HL-60 (cell line): Measurements from ENCODE around the gene C1QTNF9.

Experiments
- POLR2AphosphoS5 ChIP-seq: IDR thresholded peaks from 2 replicates; pipeline ENCODE4 v1.6.1; 2012; ENCODE audit warnings: low read depth
- SPI1 ChIP-seq: IDR thresholded peaks from 2 replicates; pipeline ENCODE4 v1.6.1; 2012; ENCODE audit warnings: low read depth, mild to moderate bottlenecking, borderline replicate concordance
- TF ChIP-seq, protein P1 (sequence below): IDR thresholded peaks from one replicate; pipeline ENCODE4 v1.5.1; 2011; ENCODE audit warnings: low read length, control low read depth, inconsistent platforms; ENCODE audit not compliant: insufficient read depth

DNA sequence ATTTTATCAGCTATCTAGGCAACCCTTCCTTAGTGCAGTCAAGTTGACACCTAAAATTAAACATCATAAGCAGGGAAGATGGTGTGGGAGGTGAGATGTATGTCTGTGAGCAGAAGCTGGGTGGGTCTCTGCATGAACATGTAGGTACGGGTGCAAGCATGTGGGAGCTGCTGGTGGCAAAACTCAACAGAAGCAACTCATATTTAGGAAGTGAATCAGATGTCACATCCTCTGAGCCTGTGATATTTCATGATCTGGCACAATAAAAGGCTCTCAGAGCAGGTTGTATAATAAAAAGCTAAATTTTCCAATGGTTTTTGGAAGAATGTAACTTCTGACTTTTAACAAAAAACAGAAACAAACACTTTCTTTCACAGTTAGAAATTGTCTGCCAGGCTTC is 44.4 kb downstream of the C1QTNF9 start:
- TF ChIP-seq, protein P1, sequence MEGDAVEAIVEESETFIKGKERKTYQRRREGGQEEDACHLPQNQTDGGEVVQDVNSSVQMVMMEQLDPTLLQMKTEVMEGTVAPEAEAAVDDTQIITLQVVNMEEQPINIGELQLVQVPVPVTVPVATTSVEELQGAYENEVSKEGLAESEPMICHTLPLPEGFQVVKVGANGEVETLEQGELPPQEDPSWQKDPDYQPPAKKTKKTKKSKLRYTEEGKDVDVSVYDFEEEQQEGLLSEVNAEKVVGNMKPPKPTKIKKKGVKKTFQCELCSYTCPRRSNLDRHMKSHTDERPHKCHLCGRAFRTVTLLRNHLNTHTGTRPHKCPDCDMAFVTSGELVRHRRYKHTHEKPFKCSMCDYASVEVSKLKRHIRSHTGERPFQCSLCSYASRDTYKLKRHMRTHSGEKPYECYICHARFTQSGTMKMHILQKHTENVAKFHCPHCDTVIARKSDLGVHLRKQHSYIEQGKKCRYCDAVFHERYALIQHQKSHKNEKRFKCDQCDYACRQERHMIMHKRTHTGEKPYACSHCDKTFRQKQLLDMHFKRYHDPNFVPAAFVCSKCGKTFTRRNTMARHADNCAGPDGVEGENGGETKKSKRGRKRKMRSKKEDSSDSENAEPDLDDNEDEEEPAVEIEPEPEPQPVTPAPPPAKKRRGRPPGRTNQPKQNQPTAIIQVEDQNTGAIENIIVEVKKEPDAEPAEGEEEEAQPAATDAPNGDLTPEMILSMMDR = no peak
- no peak for TF ChIP-seq POLR2AphosphoS5
- no peak for TF ChIP-seq SPI1
